ENCODE measurements around the gene AMOT. TPM values are rescaled to one million over a fixed set of nuclear protein-coding genes. Genes with fewer than 3 reads are reported as not detected.

AMOT gene
- total and polyA plus RNA-seq, 2 of the 4 experiments (the other 2 are of a cell fraction): 4.7 to 9.1 TPM

GRCh38 chrX:112888916-112889315, 48.3 kb upstream of the AMOT start:
- no peaks in the 10 kb centered on the region for H3K9me3 ChIP-seq (ENCODE audit: control insufficient read depth, insufficient read depth, low read length)
- H3K27ac ChIP-seq (ENCODE audit: insufficient read depth, low read length): no peak overlapping the region
- H3K9me1 ChIP-seq (ENCODE audit: insufficient read depth, low read length): no peaks in the 10 kb centered on the region
- no peak overlapping the region for H4K8ac ChIP-seq (ENCODE audit: low read depth in 2 of 2, low read length in 2 of 2)
- no peak overlapping the region for H2AK9ac ChIP-seq (replicated peaks; ENCODE audit: low read depth, low read length, poor library complexity)
- no peak overlapping the region for H3K18ac ChIP-seq (ENCODE audit: low read depth, low read length)
- no peak overlapping the region for H3K4me2 ChIP-seq (ENCODE audit: low read depth, low read length)
- ChIA-PET CTCF (no interaction called here), POLR2A (ENCODE audit: unreplicated experiment) (no interaction called here)
- H2BK20ac ChIP-seq (ENCODE audit: low read depth, low read length): no peak overlapping the region
- no peak overlapping the region for H3K4ac ChIP-seq (ENCODE audit: low read depth, low read length)
- no peak overlapping the region for H2BK5ac ChIP-seq (ENCODE audit: low read depth, low read length, poor library complexity, severe bottlenecking)
- H2AFZ ChIP-seq (replicated peaks; ENCODE audit: low read length, poor library complexity): no peak overlapping the region
- no peak overlapping the region for H3K56ac ChIP-seq (ENCODE audit: extremely low read depth, insufficient read depth, low read length)
- BruUV-seq (replicated peaks): no TSS peak
- TF ChIP-seq NFE2L2 (IDR thresholded peaks at IDR 0.05; ENCODE audit: low read depth, low read length): no peak
- TF ChIP-seq CEBPB (IDR thresholded peaks at IDR 0.05; ENCODE audit: low read depth, low read length): no peak
- no peak for TF ChIP-seq BHLHE40 (IDR thresholded peaks at IDR 0.05; ENCODE audit: low read depth, low read length)
- TF ChIP-seq POLR2A (IDR thresholded peaks at IDR 0.05; ENCODE audit: low read depth, low read length): no peak
- TF ChIP-seq RAD21 (IDR thresholded peaks at IDR 0.05; ENCODE audit: low read length): no peak
- TF ChIP-seq, protein P1, sequence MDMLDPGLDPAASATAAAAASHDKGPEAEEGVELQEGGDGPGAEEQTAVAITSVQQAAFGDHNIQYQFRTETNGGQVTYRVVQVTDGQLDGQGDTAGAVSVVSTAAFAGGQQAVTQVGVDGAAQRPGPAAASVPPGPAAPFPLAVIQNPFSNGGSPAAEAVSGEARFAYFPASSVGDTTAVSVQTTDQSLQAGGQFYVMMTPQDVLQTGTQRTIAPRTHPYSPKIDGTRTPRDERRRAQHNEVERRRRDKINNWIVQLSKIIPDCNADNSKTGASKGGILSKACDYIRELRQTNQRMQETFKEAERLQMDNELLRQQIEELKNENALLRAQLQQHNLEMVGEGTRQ (IDR thresholded peaks at IDR 0.05; ENCODE audit: low read depth, low read length): no peak
- TF ChIP-seq CHD1 (IDR thresholded peaks at IDR 0.05; ENCODE audit: low read depth, low read length): no peak
- TF ChIP-seq CTCF (conservative IDR thresholded peaks at IDR 0.05; ENCODE audit: low read depth, low read length): no peak
- TF ChIP-seq MAZ (IDR thresholded peaks at IDR 0.05; ENCODE audit: borderline replicate concordance, low read depth, low read length): no peak
- TF ChIP-seq MXI1 (IDR thresholded peaks at IDR 0.05; ENCODE audit: borderline replicate concordance, low read depth, low read length): no peak
- no peak for TF ChIP-seq ELK1 (IDR thresholded peaks at IDR 0.05; ENCODE audit: borderline replicate concordance, low read depth, low read length)
- TF ChIP-seq RCOR1 (IDR thresholded peaks at IDR 0.05; ENCODE audit: insufficient replicate concordance, low read length): no peak
- no peak for TF ChIP-seq MAFK (IDR thresholded peaks at IDR 0.05; ENCODE audit: low read depth, low read length)
- no peak for TF ChIP-seq RFX5 (IDR thresholded peaks at IDR 0.05; ENCODE audit: low read depth, low read length)
- no peak for TF ChIP-seq SMC3 (IDR thresholded peaks at IDR 0.05; ENCODE audit: low read depth, low read length)
- no peak for TF ChIP-seq FOS (IDR thresholded peaks at IDR 0.05; ENCODE audit: low read depth, low read length)
- no peaks in the 10 kb centered on the region for H4K20me1 ChIP-seq (ENCODE audit: insufficient read depth, low read length)
- no peaks in the 10 kb centered on the region for H3K4me1 ChIP-seq (ENCODE audit: control insufficient read depth, insufficient read depth, low read length)
- no peak overlapping the region for H2BK15ac ChIP-seq (ENCODE audit: low read depth, low read length)
- no peak overlapping the region for H3K14ac ChIP-seq (replicated peaks; ENCODE audit: low read depth, low read length)
- peaks cover 3% of the 10 kb centered on the region; the same call in 1 of the 2 replicates for H3K27me3 ChIP-seq (ENCODE audit: control insufficient read depth, insufficient read depth, low read length)
- no peak overlapping the region for H4K91ac ChIP-seq (ENCODE audit: insufficient read depth, low read depth, low read length)
- no peak overlapping the region for H3K4me3 ChIP-seq (ENCODE audit: insufficient read depth, low read depth, low read length)
- H3K79me1 ChIP-seq (ENCODE audit: low read depth in 1 of 2, low read length in 2 of 2): no peaks in the 10 kb centered on the region
- no peak overlapping the region for H2BK120ac ChIP-seq (ENCODE audit: low read depth, low read length)
- H3K23ac ChIP-seq (ENCODE audit: low read depth, low read length): no peak overlapping the region
- WGBS, 2 experiments (ENCODE audit: extremely low coverage in 2 of 2, insufficient read length in 1 of 2): no CpG with 5 or more reads among the region's 2 CpGs
- H2AK5ac ChIP-seq (ENCODE audit: low read depth, low read length): no peak overlapping the region
- no peak for ATAC-seq (ENCODE audit: low read depth)
- no peak overlapping the region for H3K9ac ChIP-seq (ENCODE audit: low read depth, low read length)
- H4K5ac ChIP-seq (ENCODE audit: low read depth, low read length): no peak overlapping the region
- intact Hi-C loops (cut with micrococcal nuclease): no loop called here
- DNase-seq: no peak
- H3K36me3 ChIP-seq (ENCODE audit: control insufficient read depth, insufficient read depth, low read length): no peaks in the 10 kb centered on the region
- in situ Hi-C loops (cut with MboI; ENCODE audit: low sequenced_read_pairs): no loop called here
- dilution Hi-C loops (cut with HindIII; ENCODE audit: low sequenced_read_pairs, unreplicated experiment): no loop called here
